GM21526 (cell line): ENCODE measurements around the gene FAM171A2.

Source experiments
- ATAC-seq: cut with Tn5 transposase; IDR thresholded peaks from one replicate; pipeline ENCODE4 v1.9.1; 2021; ENCODE audit warnings: moderate library complexity; ENCODE audit not compliant: unreplicated experiment, low FRiP score

Gene FAM171A2

DNA sequence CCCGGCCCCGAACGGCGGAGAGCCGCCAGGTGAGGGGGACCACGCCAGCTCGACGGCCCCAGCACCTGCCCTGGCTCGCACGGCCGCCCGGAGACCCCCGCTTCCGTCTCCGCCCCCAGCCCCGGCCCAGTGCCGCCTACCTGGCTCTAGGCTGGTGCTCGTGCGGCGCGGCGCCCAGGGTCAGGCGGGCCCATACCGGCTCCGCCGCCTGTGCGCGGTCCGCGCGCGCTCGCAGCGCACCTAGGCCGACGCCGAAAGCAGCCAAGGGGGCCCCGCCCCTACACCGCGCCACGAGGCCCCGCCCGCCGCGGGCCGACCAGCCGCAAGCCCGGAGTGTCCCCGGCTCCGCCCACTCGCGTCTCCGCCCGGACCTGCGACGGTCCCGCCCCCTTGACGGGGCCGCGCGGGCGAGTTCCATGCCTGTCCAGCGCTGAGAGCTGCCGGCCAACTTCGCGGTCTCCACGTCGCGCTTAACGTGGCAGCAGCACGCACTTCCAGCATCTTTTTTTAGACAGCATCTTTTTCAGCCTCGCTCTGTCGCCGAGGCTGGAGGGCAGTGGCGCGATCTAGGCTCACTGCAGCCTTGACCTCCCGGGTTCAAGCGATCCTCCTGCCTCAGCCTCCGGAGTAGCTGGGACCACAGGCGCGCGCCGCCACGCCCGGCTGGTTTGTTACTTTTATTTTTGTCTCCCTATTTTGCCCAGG, 38.9 kb downstream of the FAM171A2 start, which contains the start of gene SLC25A39:
Gene SLC25A39, minus strand, starts transcription at position 253 of the 705 bp plus-strand sequence. CDS start 1,261 bp downstream, outside the sequence.
- peak; percentile 47 for ATAC-seq

DNA sequence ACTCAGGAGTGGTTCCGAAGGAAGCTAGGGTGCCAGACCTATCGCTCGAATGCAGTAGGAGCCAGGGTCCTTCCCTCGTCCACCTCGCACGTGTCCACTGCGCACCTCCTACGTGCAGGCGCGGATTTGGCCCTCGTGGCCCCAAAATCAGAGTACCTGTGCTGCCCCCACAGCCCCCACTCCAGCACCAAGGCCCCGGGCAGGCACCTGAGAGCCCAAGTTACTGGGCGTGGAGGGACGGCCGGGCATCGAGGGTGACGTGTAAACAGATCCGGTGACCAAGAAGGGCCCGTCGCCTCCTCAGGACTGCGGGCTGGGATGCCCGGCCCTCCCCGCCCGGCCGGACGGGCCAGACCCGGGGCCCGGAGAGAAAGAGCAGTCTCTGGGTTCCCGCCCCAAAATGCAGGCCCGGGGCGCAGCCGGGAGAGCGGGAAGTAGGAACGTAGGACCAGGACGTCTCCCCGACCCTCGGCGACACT, 39.5 kb downstream of the FAM171A2 start:
- peak; percentile 7 for ATAC-seq

DNA sequence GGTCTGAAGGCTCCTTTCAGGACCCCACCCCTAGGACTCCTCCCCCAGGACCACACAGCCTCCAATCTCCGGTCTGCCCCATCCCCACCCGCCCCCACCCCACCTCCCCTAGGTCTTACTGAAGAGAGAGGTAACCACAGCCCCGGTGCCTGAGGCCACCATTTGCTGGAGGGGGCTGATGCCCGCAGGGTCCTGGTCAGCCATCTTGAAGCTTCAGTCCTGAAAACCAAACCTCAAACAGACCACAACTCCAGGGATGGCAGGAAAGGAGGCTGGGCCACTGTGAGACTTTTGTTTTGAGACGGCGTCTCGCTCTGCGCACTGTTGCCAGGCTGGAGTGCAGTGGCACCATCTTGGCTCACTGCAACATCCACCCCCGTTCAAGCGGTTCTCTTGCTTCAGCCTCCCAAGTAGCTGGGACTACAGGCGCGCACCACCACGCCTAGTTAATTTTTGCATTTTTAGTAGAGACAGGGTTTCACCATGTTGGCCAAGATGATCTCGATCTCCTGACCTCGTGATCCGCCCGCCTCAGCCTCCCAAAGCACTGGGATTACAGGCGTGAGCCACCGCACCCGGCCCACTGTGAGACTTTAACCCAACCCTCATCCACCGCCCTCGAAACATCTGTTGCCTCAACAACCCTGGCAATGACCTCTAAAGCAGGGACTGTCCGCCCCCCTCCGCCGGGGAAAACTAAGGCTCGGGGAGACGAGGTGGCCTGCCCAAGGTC, 40.1 kb downstream of the FAM171A2 start:
- no peak for ATAC-seq

DNA sequence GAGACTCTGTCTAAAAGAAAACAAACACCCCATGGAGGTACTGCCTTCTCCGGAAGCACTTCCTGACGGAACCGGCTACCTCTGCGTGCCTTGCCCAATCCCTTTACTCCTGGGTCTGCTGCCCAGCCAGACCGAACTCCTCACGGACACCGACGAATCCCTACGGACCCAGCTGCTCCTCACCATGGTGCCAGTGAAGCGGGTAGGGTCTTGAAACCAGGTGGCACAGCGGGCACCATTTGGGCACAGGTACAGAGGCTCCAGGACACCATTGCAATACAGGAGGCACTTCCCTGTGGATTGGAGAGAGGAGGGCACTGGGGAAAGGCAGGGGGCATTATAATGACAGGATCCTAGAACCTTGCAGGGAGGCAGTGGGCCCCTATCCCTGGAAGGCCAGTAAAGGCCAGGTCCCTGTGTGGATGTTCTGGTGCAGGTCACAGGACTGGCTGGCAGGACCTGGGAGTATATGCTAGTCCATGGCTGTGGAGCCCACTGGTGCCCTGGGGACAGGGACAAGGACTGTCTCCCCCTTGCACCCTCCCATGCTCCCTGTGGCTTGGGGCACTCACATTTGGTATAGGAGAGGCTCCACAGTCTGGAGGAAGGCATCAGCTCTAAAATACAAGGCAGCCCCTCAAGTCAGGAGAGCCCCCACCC, 41.3 kb downstream of the FAM171A2 start:
- no peak for ATAC-seq

DNA sequence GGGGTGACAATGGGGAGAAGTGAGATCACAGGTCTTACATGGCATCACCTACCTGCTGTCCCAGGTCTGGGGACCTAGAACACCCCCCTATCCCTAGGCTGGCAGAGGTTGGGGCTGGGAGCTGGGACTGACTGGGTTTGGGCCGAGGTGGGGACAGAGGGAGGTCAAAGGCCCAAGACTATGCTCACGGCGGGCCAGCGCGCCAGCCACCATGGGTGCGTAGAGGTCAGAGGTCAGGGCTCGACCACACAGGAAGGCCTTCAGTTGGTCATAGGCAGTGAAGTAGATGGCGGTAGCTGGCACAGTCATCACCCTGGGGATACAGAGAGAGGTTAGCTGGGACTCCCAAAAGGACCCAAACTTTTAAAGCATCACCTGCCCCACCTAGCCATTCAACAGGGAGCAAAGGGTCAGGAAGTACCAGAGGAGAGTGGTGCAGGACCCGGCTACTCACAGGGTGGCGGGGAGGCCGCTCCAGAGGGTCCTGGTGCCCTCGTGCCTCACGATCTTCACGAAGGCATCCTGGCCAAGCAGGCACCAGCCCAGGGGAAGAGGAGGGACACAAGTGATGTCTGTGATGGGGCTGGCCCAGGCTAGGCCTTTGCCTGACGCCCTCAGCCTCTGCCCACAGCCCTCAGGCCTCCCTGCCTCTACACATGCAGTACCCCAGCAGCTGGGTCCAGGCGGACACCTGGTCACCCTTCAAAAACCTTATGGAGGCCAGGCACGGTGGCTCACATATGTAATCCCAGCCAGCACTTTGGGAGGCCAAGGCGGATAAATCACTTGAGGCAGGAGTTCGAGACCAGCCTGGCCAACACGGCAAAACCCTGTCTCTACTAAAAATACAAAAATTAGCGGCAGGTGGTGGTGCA, 42.2 kb downstream of the FAM171A2 start:
- ATAC-seq, result no peak

DNA sequence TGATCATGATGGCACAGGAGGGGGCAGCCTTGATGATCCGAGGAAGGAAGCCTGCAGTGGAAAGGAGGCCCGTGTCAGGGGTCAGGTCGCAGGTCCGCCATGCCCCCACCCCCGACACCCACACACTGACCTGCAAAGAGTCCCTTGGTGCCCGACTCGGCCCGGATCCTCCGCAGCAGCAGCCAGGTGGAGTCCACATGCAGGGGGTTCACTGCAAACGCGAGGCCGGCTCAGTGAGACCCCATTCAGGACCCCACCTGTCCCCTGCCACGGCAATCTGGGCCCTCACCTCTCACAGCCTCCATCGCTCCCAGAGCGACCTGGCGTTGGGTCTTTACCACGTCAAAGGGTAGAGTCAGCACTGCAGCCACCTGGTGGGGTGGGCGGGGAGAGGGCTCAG, 43.6 kb downstream of the FAM171A2 start:
- ATAC-seq, result no peak

DNA sequence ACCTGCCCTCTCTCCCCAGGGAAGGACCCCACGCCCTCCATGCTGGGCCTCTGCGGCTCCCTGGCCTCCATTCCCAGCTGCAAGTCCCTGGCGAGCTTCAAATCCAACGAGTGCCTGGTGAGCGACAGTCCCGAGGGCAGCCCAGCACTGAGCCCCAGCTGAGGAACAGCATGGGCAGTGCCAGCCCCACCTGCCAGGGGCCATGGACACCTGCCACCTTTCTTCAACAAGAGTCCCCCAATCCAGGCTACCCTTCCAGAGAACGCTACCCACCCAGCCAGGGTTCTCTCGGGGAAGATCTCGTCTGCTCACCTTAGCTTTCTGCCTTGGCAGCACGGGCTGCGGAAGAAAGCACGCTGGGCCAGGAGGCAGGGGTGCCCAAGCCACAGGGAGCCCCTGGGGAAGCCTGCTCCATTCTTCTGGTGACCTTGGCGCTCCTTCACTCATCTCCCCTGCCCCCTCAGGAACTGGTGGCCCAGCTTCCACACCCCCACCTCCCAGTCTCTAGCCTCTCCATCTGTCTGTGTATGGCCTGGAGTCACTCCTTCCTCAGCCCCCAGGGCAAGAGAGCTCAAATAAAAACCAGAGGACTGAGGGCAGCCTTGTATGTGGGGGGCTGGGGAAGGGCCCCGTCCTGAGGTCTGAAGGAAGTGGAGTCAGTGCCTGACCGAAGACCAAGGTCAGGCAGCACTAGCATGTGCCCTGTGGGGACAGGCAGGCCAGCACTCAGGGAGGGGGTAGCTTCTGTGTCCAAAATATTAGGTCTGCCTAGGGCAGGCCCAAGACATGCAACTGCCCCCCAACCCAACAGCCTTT, 45.4 kb downstream of the FAM171A2 start:
- ATAC-seq, result no peak

DNA sequence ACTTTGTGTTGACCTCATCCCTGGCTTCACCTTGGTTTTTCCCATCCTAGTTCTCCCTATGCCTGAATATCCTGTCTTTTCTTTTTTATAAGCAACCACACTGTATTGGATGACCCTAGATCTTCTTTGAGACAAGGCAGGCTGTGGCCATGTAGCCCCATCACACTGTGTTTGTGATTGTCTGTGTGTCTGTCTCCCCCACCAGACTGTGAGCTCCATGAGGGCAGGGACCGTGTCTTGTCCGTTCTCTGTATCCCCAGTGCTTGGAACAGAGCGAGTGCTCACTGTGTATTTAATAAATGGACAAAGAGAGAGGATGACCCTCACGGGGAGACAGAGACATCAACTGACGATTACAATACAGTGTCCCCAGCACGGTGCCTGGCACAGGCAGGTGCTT, 46.1 kb downstream of the FAM171A2 start:
- ATAC-seq, result no peak

DNA sequence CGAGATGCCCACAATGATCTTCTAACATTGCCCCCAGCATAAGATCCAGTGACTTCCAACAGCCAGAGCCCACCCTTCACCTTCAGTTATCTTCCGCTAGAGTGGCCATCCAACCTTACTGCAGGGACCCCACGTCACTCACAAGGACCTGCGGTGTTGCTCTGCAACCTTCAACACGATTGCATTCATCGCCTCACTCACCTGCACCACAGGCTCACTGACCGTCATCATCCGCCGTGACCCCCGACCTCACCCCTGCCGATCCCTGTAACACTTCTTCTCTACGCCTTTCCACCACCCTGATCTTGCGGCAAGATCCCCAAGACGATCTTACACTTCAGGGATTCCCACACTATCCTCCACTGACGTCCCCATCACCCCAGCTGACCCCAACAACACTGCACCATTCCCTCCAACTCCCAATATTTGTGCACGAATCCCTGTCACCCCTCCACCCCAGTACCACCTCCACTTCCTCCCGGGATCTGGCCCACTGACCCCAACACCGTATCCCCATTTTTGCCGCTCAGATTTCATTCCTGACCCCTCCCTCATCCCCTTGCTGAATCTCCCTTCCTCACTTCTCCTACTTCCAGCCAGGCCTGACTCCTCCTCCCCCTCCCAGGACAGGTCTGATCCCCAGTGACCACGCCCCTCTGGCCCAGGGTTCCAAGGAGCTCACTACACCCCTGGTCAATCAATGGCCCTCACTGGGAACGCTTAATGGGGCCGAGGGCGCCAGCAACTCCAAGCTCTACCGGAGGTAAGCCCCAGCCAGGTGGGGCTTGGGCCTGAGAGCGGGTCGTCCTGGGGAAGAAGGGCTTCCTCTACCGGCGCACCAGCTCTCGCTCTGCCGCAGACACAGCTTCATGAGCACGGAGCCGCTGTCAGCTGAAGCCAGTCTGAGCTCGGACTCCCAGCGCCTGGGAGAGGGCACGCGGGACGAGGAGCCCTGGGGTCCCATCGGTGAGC, 47.6 kb downstream of the FAM171A2 start:
- no peak for ATAC-seq

DNA sequence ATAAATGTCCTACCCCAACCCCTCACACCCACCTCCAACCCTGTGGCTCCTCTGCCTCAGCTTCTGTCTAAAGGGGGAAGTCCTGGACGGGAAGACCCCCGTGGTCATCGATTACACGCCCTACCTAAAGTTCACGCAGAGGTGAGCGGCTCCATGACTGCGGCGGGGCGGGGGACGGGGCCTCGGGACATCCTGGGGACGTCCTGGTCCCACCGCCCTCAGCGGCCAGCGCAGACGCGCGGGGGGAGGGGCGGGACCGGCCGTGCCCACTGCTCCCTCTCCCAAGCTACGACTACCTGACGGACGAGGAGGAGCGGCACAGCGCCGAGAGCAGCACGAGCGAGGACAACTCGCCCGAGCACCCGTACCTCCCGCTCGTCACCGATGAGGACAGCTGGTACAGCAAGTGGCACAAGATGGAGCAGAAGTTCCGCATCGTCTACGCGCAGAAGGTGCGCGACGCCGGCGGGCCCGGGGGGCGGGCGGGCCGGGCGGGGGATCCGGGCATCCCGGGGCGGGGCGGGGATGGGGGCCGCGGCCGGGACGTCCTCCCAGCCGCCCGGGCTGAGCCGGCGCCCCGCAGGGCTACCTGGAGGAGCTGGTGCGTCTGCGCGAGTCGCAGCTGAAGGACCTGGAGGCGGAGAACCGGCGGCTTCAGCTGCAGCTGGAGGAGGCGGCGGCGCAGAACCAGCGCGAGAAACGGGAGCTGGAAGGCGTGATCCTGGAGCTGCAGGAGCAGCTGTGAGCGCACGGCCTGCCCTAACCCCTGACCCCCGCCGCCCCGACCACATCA, 48.6 kb downstream of the FAM171A2 start:
- ATAC-seq, result no peak

DNA sequence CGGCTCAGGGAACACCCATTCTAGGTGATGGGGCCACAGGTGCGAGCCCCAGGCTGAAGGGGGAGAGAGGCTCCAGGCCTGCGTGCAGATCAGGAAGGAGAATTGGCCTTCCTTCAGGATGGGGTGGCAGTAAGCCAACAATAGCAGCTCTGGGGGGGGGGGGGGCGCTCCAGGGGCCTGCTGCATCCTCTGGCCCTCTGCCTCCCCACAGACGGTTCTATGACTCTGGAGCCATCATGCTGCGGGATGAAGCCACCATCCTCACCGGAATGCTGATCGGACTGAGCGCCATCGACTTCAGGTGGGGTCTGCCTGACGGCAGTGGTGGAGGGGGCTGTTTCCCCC, 49.2 kb downstream of the FAM171A2 start:
- ATAC-seq, result no peak

DNA sequence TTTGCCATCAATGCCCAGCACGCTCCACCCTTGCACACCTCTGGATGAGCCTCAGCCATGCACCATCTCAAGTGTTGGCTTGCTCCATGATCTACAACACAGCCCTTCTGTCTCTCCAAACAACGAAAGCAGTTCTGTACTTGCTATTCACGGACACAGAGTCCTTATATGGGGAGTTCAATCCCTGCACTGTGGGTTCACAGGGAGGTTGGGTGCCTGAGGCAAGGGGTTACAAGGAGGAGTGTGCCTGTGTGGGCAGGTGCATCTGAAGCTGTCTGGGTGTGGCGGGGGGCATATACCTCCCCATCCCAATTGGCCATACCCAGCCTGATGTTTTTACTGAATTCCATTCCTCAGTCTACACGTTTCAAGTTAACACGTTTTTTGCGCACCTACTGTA, 49.6 kb downstream of the FAM171A2 start:
- ATAC-seq, result no peak

DNA sequence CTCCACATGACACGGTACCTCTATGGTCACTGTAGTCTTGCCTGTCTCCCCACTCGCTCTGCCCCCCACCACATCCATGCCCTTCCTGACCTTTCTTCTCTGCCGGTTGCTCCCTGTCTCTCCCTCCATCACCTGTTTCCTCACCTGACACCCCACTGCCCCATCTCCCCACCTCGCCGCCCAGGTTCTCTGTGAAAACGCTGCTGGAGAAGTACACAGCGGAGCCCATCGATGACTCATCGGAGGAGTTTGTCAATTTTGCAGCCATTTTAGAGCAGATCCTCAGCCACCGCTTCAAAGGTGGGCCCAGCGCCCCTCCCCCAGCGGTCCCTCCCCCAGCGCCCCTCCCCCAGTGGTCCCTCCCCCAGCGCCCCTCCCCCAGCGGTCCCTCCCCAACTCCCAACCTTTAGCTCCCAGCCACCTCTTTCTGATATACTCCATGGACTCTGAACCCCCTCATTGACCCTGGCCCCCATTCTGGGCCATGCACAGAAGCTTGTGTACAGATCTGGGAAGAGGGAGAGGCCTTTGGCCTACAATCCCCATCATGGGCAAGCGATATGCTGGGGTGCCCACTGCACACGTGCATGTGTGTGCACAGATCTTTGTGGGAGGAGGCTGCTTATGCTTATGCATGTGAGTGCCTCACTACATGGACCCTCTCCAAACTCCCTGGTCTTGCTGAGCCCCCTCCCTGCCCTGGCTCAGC, 51.1 kb downstream of the FAM171A2 start:
- ATAC-seq, result no peak

DNA sequence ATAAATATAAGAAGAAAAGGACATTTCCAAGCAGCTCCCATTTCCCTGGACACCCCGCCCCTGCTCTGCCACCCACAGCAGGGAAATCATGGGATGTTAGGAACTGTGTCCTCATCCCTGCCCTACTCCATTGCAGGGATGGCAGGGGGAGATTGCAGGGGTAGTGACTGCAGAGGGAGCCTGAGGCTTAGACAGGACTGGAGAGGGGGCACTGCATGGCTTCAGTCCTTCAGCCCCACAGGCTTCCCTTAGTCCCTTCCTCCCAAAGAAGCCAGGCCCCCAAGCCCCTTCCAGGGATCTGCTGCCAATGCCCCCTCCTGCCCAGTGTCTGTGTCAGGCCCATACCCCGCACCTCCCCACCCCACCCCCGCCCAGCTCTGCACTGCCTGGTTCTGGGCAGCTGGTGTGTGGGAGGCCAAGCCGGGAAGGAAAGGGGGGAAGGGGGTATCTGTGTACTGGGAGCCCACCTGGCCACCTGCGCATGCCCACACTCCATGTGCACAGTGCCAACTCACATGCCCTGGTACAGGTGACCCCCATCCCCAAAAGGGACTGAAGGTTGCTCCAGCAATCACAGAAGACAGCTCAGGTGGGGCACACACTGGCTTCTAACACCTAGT, 52.0 kb downstream of the FAM171A2 start:
- no peak for ATAC-seq

DNA sequence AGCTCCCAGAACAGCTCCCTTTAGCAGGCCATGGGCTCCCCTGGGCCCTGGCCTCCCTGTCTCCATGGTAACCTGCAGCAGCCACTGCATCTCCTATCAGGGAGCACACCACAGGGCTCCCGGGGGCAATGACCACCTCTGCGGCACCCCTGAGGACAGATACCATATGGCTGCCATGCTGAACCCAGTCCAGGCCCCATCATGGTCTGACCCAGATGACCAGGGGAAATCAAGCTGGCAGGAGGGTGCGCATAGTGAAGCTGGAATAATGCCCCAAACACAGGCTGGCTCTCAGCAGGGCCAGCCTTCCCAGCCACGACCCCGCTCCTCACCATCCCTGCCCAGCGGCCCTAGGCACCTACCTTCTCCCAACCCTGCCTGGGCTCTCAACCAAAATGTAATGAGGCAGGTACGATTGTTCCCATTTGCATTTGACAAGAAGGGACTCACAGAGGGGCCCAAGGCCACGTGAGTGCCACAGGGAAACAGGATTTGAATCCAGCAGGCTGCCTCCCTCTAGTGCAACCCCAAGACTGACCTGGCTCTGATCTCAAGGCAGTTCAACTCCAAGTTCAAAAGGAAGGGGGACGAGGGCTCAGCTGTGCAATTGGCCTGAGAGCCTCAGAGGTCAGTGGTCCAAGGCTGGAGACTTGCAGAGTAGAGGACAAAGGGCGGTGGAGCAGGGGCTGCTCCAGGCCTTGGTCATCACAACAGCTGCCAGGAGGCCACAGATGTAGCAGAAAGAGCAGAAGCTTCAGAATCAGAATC, 52.9 kb downstream of the FAM171A2 start:
- ATAC-seq, result no peak

DNA sequence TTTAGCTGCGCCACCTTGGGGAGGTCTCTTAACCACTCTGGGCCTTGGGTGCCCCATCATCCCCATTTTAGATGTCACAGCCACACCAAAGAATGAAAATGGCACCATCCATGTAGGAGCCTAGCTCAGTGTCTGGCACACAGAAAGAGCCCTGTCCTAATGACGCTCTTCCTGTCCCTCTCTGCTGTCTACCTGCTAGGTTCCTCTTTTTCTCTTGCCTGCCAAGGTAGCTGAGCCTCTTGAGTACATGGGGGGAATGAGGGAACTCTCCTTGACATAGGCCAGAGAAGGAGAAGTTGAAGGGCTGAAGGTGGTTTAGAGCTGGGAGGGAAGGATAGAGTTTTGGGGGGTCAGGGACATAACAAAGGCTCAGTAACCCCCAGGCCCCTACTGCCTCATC, 53.5 kb downstream of the FAM171A2 start:
- no peak for ATAC-seq
